IPS DF 6.9 (cell line): ENCODE data around the gene PDE4D.

ENCODE experiments used
- DNase-seq: peaks from one replicate; pipeline ENCODE4 v3.0.0-alpha.2; 2013; ENCODE audit warnings: low read depth, low spot score
- H3K27ac ChIP-seq: one replicate; pipeline ENCODE4 v1.5.1; 2013; ENCODE audit warnings: low read length, control low read depth
- H3K27me3 ChIP-seq: 2 replicates; pipeline ENCODE4 v1.6.1; 2013; ENCODE audit warnings: mild to moderate bottlenecking, low read length; ENCODE audit not compliant: control insufficient read depth, insufficient read depth
- H3K36me3 ChIP-seq: 2 replicates; pipeline ENCODE4 v1.6.1; 2013; ENCODE audit warnings: low read length; ENCODE audit not compliant: control insufficient read depth, insufficient read depth
- H3K4me1 ChIP-seq: 2 replicates; pipeline ENCODE4 v1.6.1; 2013; ENCODE audit warnings: low read length; ENCODE audit not compliant: control insufficient read depth, insufficient read depth
- H3K4me3 ChIP-seq: 2 replicates; pipeline ENCODE4 v1.5.1; 2013; ENCODE audit warnings: mild to moderate bottlenecking, low read length
- H3K9me3 ChIP-seq: 2 replicates; pipeline ENCODE4 v1.6.1; 2013; ENCODE audit warnings: low read length, inconsistent platforms; ENCODE audit not compliant: control insufficient read depth, insufficient read depth
- WGBS: extraction: QIAGEN DNeasy Blood & Tissue Kit; methylation state at CpG from one replicate; pipeline ENCODE4 v1.1.7; 2013; ENCODE audit warnings: mixed read lengths, missing lambda C conversion rate; ENCODE audit not compliant: insufficient read length, insufficient coverage; 5-methylcytosine and 5-hydroxymethylcytosine counted together

PDE4D gene

DNA sequence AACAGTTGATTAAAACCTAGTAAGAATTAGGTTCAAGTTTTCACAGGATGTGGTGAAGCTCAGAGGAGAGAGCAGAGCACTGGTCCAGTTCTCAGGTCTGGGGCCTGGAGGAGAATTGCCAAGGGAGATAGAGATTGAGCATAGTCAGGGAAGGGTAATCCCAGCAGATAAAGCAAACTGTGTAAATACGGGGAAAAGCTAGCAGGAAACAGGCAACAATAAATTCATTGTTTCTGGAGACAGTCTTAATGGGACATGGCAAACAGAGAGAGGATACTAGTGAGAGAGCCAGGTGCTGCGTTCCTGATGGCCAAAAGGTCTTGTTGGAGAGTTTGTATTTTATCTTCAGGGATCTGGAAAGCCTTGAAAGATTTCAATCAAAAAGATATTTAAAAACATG, 333.0 kb downstream of the PDE4D start:
- Histone ChIP-seq H3K4me3 (no peak overlapping the region), H3K9me3 (no peaks in the 10 kb centered on the region), H3K27ac (no peak overlapping the region), H3K36me3 (no peaks in the 10 kb centered on the region), H3K4me1 (peaks cover 3% of the 10 kb centered on the region), H3K27me3 (no peaks in the 10 kb centered on the region)
- DNase-seq: no peak
- no CpG with 5 or more reads among the region's 2 CpGs for WGBS

GRCh38 chr5:59559847-59560246, 333.7 kb downstream of the PDE4D start:
- Histone ChIP-seq H3K4me1 (peaks cover 3% of the 10 kb centered on the region), H3K27me3 (no peaks in the 10 kb centered on the region), H3K4me3 (no peak overlapping the region), H3K27ac (no peak overlapping the region), H3K36me3 (no peaks in the 10 kb centered on the region), H3K9me3 (no peaks in the 10 kb centered on the region)
- no peak for DNase-seq
- WGBS: no CpG with 5 or more reads among the region's 4 CpGs

- WGBS: no CpG with 5 or more reads among the region's 3 CpGs
- Histone ChIP-seq H3K9me3 (no peaks in the 10 kb centered on the region), H3K27ac (no peak overlapping the region), H3K4me1 (peaks cover 3% of the 10 kb centered on the region), H3K36me3 (no peaks in the 10 kb centered on the region), H3K27me3 (no peaks in the 10 kb centered on the region), H3K4me3 (no peak overlapping the region)
- no peak for DNase-seq
Observed at GRCh38 chr5:59559323-59559722, 334.2 kb downstream of the PDE4D start.

- H3K36me3 ChIP-seq: no peaks in the 10 kb centered on the region
- no peaks in the 10 kb centered on the region for H3K27me3 ChIP-seq
- DNase-seq: no peak
- H3K4me3 ChIP-seq: no peak overlapping the region
- no CpG with 5 or more reads among the region's 1 CpG for WGBS
- H3K27ac ChIP-seq: no peak overlapping the region
- H3K9me3 ChIP-seq: no peaks in the 10 kb centered on the region
- H3K4me1 ChIP-seq: peaks cover 3% of the 10 kb centered on the region
Observed at GRCh38 chr5:59558501-59558900, 335.0 kb downstream of the PDE4D start.

- Histone ChIP-seq H3K4me1 (no peaks in the 10 kb centered on the region), H3K27me3 (no peaks in the 10 kb centered on the region), H3K9me3 (no peaks in the 10 kb centered on the region), H3K27ac (no peak overlapping the region), H3K4me3 (no peak overlapping the region), H3K36me3 (no peaks in the 10 kb centered on the region)
- DNase-seq: no peak
Observed at GRCh38 chr5:59557572-59557971, 336.0 kb downstream of the PDE4D start.

- WGBS: no CpG with 5 or more reads among the region's 3 CpGs
- Histone ChIP-seq H3K27ac (no peak overlapping the region), H3K4me1 (no peaks in the 10 kb centered on the region), H3K9me3 (no peaks in the 10 kb centered on the region), H3K36me3 (no peaks in the 10 kb centered on the region), H3K4me3 (no peak overlapping the region), H3K27me3 (no peaks in the 10 kb centered on the region)
- no peak for DNase-seq
Observed at GRCh38 chr5:59555596-59555995, 337.9 kb downstream of the PDE4D start.

DNA sequence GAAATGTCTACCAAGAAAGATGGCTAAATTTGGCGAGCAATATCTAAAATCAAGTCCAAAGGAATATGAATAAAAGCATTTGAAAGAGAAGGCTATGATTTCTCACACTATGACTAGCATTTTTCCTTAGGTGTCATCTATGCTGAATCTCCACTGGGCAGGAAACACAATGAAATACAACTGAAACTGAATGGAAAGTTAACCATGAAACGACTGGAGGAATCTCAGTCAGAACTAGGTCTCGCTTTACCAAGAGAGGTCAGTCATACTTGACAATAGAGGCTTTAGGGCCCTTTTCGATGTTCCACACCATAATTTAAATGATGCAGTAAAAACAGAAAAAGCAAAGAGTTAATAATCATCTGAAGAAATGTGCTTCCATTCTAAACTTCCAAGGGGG, 339.0 kb downstream of the PDE4D start:
- no peaks in the 10 kb centered on the region for H3K36me3 ChIP-seq
- no peak overlapping the region for H3K27ac ChIP-seq
- DNase-seq: no peak
- no peaks in the 10 kb centered on the region for H3K9me3 ChIP-seq
- H3K4me3 ChIP-seq: no peak overlapping the region
- H3K4me1 ChIP-seq: no peaks in the 10 kb centered on the region
- H3K27me3 ChIP-seq: no peaks in the 10 kb centered on the region
- no CpG with 5 or more reads among the region's 4 CpGs for WGBS

DNA sequence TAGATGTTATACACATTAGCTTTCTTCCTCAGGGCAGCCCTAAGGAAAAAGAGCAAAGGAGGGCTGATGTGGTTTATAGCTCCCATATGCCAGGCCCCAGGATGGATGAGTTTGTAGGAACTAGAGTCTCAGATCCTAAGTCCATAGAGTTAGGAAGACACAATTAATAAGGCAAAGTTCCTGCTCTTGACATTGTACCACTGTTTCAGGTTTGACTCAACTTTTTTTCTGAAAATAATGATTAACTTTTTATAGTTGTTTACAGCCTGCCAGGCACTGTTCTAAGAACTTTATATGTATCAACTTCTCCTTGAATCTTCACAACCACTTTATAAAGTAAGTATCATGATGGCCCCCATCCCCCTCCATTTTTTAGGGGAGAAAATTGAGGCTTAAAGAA, 339.5 kb downstream of the PDE4D start:
- Histone ChIP-seq H3K27ac (no peak overlapping the region), H3K4me1 (no peaks in the 10 kb centered on the region), H3K36me3 (no peaks in the 10 kb centered on the region), H3K9me3 (no peaks in the 10 kb centered on the region), H3K27me3 (no peaks in the 10 kb centered on the region), H3K4me3 (no peak overlapping the region)
- no peak for DNase-seq

GRCh38 chr5:59548807-59549357, 344.6 kb downstream of the PDE4D start:
- WGBS: no CpG with 5 or more reads among the region's 4 CpGs
- no peaks in the 10 kb centered on the region for H3K9me3 ChIP-seq
- no peaks in the 10 kb centered on the region for H3K36me3 ChIP-seq
- no peak for DNase-seq
- H3K4me3 ChIP-seq: no peak overlapping the region
- no peaks in the 10 kb centered on the region for H3K27me3 ChIP-seq
- H3K4me1 ChIP-seq: no peaks in the 10 kb centered on the region
- no peak overlapping the region for H3K27ac ChIP-seq

- Histone ChIP-seq H3K27ac (no peak overlapping the region), H3K36me3 (no peaks in the 10 kb centered on the region), H3K4me1 (no peaks in the 10 kb centered on the region), H3K9me3 (no peaks in the 10 kb centered on the region), H3K4me3 (no peak overlapping the region), H3K27me3 (no peaks in the 10 kb centered on the region)
- WGBS: no CpG with 5 or more reads among the region's 3 CpGs
- DNase-seq: no peak
Observed at GRCh38 chr5:59547731-59548130, 345.8 kb downstream of the PDE4D start.

DNA sequence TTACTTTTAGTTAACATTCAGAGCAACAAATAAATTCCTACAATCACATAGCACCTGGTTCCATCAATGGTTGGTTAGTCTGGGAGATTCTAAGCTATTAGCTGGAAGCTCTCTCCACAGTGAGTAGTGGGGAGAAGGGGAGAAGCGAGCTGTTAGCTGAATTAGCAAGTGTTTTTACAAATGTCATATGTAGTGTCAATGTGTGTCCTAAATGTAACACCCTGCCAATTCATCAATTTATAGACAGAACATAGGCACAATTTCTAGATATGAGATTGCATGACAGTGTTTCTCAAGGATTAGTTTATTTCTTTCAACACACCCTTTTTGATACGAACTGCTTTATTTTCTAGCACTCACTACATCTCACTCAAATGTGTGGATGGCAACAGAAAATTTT, 349.0 kb downstream of the PDE4D start:
- WGBS: no CpG with 5 or more reads among the region's 2 CpGs
- no peaks in the 10 kb centered on the region for H3K27me3 ChIP-seq
- no peak for DNase-seq
- H3K9me3 ChIP-seq: no peaks in the 10 kb centered on the region
- H3K36me3 ChIP-seq: no peaks in the 10 kb centered on the region
- H3K4me1 ChIP-seq: no peaks in the 10 kb centered on the region
- no peak overlapping the region for H3K27ac ChIP-seq
- no peak overlapping the region for H3K4me3 ChIP-seq
